Right lobe of liver (tissue), 6 donors: ENCODE data around the gene DNAJC28. TPM values are rescaled to one million over a fixed set of nuclear protein-coding genes. Genes with fewer than 3 reads are reported as not detected.

Experiments used
- ATAC-seq, 4 donors: fragments of 200-7000 bp; cut with Tn5 transposase; one replicate each; pipeline ENCODE4 v1.9.1; 2020; ENCODE audit warnings: mild to moderate bottlenecking in 4 of 4, moderate library complexity in 4 of 4
- DNase-seq, 3 donors: peaks; one replicate each; pipeline ENCODE4 v3.0.0-alpha.2; 2020
- H3K27ac ChIP-seq, 3 donors: fragments of 200-600 bp; one replicate each; pipeline ENCODE4 v1.8.0; 2022
- H3K27me3 ChIP-seq, 2 donors: fragments of 200-600 bp; one replicate each; pipeline ENCODE4 v1.8.0; 2022
- H3K36me3 ChIP-seq, 4 donors: fragments of 200-600 bp; sonication (generic) in 1 of 4; one replicate each; pipeline versions ENCODE4 v1.5.1 to v1.8.0; 2017 to 2022; ENCODE audit warnings: control low read depth in 1 of 4
- H3K4me1 ChIP-seq, 4 donors: fragments of 200-600 bp; sonication (generic) in 1 of 4; one replicate each; pipeline versions ENCODE4 v1.5.1 to v1.8.0; 2017 to 2022; ENCODE audit warnings: control low read depth in 1 of 4
- H3K4me3 ChIP-seq, 3 donors: fragments of 200-600 bp; one replicate each; pipeline ENCODE4 v1.8.0; 2022
- H3K9me3 ChIP-seq, 4 donors: fragments of 200-600 bp; sonication (generic) in 1 of 4; one replicate each; pipeline versions ENCODE4 v1.5.1 to v1.8.0; 2017 to 2022; ENCODE audit warnings: control low read depth in 1 of 4
- POLR2A ChIP-seq: fragments of 450-650 bp; IDR thresholded peaks from one replicate; pipeline ENCODE4 v1.6.1; 2017; ENCODE audit warnings: antibody characterized with exemption, mild to moderate bottlenecking
- WGBS: methylation state at CpG from one replicate; pipeline ENCODE4 v1.1.6; 2018; ENCODE audit warnings: low coverage, low lambda C conversion rate; ENCODE audit not compliant: insufficient coverage; ENCODE audit errors: missing lambda C conversion rate; 5-methylcytosine and 5-hydroxymethylcytosine counted together
- intact Hi-C, 2 donors: fragments of 100-400 bp; cut with DNase I; formaldehyde crosslinking; loops; one replicate each; pipeline versions ENCODE4 v1.11.2 to v1.14.1; 2022
- total RNA-seq, 6 experiments: library from RNA; depleted of rRNA in 2 of 6; stranded (reverse); fragments of >200 nt in 2 of 6; fragmentation: NEBNext Ultra II Directional in 3 of 6; extraction: Animal tissue kit (Norgen Biotek cat#: 25700) in 3 of 6; gene quantifications; one replicate each; pipeline versions ENCODE4 v1.1.0 to v1.2.4, GENCODE V29; 2016 to 2023
- TF ChIP-seq, protein P1 (sequence below), 4 donors: fragments of 200-600 bp in 3 of 4; fragments of 450-650 bp in 1 of 4; IDR thresholded peaks; one replicate each; pipeline versions ENCODE4 v1.5.1 to v1.8.0; 2016 to 2022; ENCODE audit warnings: antibody characterized with exemption in 4 of 4, mild to moderate bottlenecking in 2 of 4
- donor health status: DM: no; HTN: yes; CAD: no.
- donor health status: DM: no; HTN: no; CAD: no.
- donor health status: DM: no; HTN: no; CAD: no.
- donor health status: DM: no; HTN: yes; CAD: no.
- donor health status: DM: no; HTN: yes; CAD: no.

DNAJC28 gene
- total RNA-seq, 6 experiments from 2014 or later: 1.7 to 2.7 (median 1.9) TPM

- ATAC-seq: peak in 2 of 4 donors; percentile 6 to 32
- no peak for DNase-seq
- WGBS: 60% methylated on average over 11 of the region's 11 CpGs
Observed at GRCh38 chr21:33441489-33442477, 49.7 kb downstream of the DNAJC28 start.

More at GRCh38 chr21:33441489-33442477, 49.7 kb downstream of the DNAJC28 start:
- TF ChIP-seq POLR2A: no peak
- TF ChIP-seq, protein P1, sequence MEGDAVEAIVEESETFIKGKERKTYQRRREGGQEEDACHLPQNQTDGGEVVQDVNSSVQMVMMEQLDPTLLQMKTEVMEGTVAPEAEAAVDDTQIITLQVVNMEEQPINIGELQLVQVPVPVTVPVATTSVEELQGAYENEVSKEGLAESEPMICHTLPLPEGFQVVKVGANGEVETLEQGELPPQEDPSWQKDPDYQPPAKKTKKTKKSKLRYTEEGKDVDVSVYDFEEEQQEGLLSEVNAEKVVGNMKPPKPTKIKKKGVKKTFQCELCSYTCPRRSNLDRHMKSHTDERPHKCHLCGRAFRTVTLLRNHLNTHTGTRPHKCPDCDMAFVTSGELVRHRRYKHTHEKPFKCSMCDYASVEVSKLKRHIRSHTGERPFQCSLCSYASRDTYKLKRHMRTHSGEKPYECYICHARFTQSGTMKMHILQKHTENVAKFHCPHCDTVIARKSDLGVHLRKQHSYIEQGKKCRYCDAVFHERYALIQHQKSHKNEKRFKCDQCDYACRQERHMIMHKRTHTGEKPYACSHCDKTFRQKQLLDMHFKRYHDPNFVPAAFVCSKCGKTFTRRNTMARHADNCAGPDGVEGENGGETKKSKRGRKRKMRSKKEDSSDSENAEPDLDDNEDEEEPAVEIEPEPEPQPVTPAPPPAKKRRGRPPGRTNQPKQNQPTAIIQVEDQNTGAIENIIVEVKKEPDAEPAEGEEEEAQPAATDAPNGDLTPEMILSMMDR (IDR thresholded peaks at IDR 0.05): no peak
- no peak overlapping the region for H3K4me3 ChIP-seq
- intact Hi-C loops: no loop called here
- peaks cover 0 to 24% (median 4%) of the 10 kb centered on the region in 4 donors for H3K36me3 ChIP-seq
- H3K27ac ChIP-seq: no peak overlapping the region
- H3K9me3 ChIP-seq: no peaks in the 10 kb centered on the region
- H3K4me1 ChIP-seq: no peaks in the 10 kb centered on the region
- H3K27me3 ChIP-seq: no peaks in the 10 kb centered on the region

Other genes starting within 250 kb of the DNAJC28 start
- gene IL10RB, start 225.3 kb downstream of the DNAJC28 start, total RNA-seq: 10 to 100 TPM; 10.5 to 24.2 (median 20.3) TPM
- 10 to 100 TPM; 31.6 to 68.2 (median 48.6) TPM for gene IFNAR1, start 166.7 kb downstream of the DNAJC28 start, total RNA-seq
- 10 to 100 TPM; 16.0 to 39.1 (median 27.8) TPM for gene IFNGR2, start 88.3 kb downstream of the DNAJC28 start, total RNA-seq
- 10 to 100 TPM; 13.0 to 35.4 (median 20.2) TPM for gene TMEM50B, start 11.7 kb downstream of the DNAJC28 start, total RNA-seq
- gene GART, start 50.4 kb upstream of the DNAJC28 start, total RNA-seq: 10 to 100 TPM; 23.0 to 93.5 (median 39.3) TPM
- 100 to 1,000 TPM in 4 of 6 experiments, 10 to 100 TPM in 2; 86.7 to 212 (median 113) TPM for gene SON, start 51.3 kb upstream of the DNAJC28 start, total RNA-seq
- gene DONSON, start 97.0 kb upstream of the DNAJC28 start, total RNA-seq: 10 to 100 TPM in 2 of 6 experiments, 1 to 10 TPM in 4; 6.0 to 13.7 (median 8.4) TPM
- 10 to 100 TPM in 4 of 6 experiments, 1 to 10 TPM in 2; 9.7 to 16.3 (median 13.2) TPM for gene CRYZL1, start 150.0 kb upstream of the DNAJC28 start, total RNA-seq
- gene ITSN1, start 150.8 kb upstream of the DNAJC28 start, total RNA-seq: 10 to 100 TPM; 27.8 to 63.1 (median 33.8) TPM